H1 (cell line): ENCODE measurements around the gene HOXA6. TPM values are rescaled to one million over a fixed set of nuclear protein-coding genes. Genes with fewer than 3 reads are reported as not detected.

Experiments
- CTCF ChIA-PET: fragments of 300-600 bp; sonication (Branson Sonifier 250); formaldehyde crosslinking; loops from one replicate; lab custom pipeline; 2021; ENCODE audit not compliant: partially characterized antibody; lab: Charles Lee
- POLR2A ChIA-PET: fragments of 300-600 bp; sonication (Branson Sonifier 250); formaldehyde crosslinking; loops from one replicate; lab custom pipeline; 2021; ENCODE audit warnings: inconsistent platforms; ENCODE audit not compliant: partially characterized antibody; lab: Charles Lee
- DNase-seq, 2 experiments: peaks; one replicate each; pipeline versions ENCODE4 v3.0.0 to v3.0.0-alpha.2; 2010 to 2022; ENCODE audit warnings: low spot score in 2 of 2, low read depth in 1 of 2, mixed read lengths in 1 of 2
- FAIRE-seq: peaks from 2 replicates; lab custom pipeline; 2011; peaks lifted over from hg19 to GRCh38; lab: Jason Lieb, UNC
- H2AFZ ChIP-seq: 2 replicates; pipeline ENCODE4 v1.8.1; 2012; ENCODE audit warnings: low read length, inconsistent platforms
- H2AK5ac ChIP-seq: 2 replicates; pipeline ENCODE4 v1.6.1; 2013; ENCODE audit warnings: low read depth, low read length
- H2BK120ac ChIP-seq: replicated peaks from 2 replicates; pipeline ENCODE3; 2013; ENCODE audit warnings: low read depth, low read length, inconsistent platforms
- H2BK12ac ChIP-seq: 2 replicates; pipeline ENCODE4 v1.6.1; 2013; ENCODE audit warnings: low read depth, low read length
- H2BK15ac ChIP-seq: 2 replicates; pipeline ENCODE4 v1.6.1; 2013; ENCODE audit warnings: low read length
- H2BK20ac ChIP-seq: 2 replicates; pipeline ENCODE4 v1.6.1; 2013; ENCODE audit warnings: low read length
- H2BK5ac ChIP-seq: 2 replicates; pipeline ENCODE4 v1.6.1; 2013; ENCODE audit warnings: low read depth, low read length
- H3K14ac ChIP-seq: 2 replicates; pipeline ENCODE4 v1.6.1; 2013; ENCODE audit warnings: inconsistent platforms; ENCODE audit not compliant: insufficient read length
- H3K18ac ChIP-seq: 2 replicates; pipeline ENCODE4 v1.6.1; 2013; ENCODE audit warnings: low read length; ENCODE audit errors: extremely low read depth
- H3K23ac ChIP-seq: 2 replicates; pipeline ENCODE4 v1.6.1; 2013; ENCODE audit warnings: inconsistent platforms; ENCODE audit not compliant: insufficient read length
- H3K23me2 ChIP-seq: 2 replicates; pipeline ENCODE4 v1.6.1; 2013; ENCODE audit warnings: low read depth, low read length
- H3K27ac ChIP-seq: 2 replicates; pipeline ENCODE4 v1.6.1; 2011; ENCODE audit warnings: low read depth, low read length, inconsistent platforms
- H3K27me3 ChIP-seq, 4 experiments: replicated peaks in 1 of 4; 1 replicate in 1 of 4; 2 replicates in 3 of 4; pipeline versions ENCODE4 v1.6.1 to v1.8.1; 2011 to 2013; ENCODE audit warnings: low read length in 3 of 4, mild to moderate bottlenecking in 3 of 4, inconsistent platforms in 2 of 4, mixed read lengths in 2 of 4, moderate library complexity in 1 of 4; ENCODE audit not compliant: control insufficient read depth in 3 of 4, insufficient read depth in 3 of 4; ENCODE audit errors: extremely low read depth in 1 of 4
- H3K36me3 ChIP-seq, 4 experiments: 2 replicates each; pipeline versions ENCODE4 v1.6.1 to v1.8.1; 2011 to 2013; ENCODE audit warnings: mild to moderate bottlenecking in 4 of 4, low read length in 3 of 4, moderate library complexity in 2 of 4, control low read depth in 1 of 4, inconsistent platforms in 1 of 4; ENCODE audit not compliant: insufficient read depth in 4 of 4, control insufficient read depth in 2 of 4
- H3K4ac ChIP-seq: replicated peaks from 2 replicates; pipeline ENCODE3; 2013; ENCODE audit warnings: low read length, low read depth, mixed read lengths, inconsistent platforms; ENCODE audit not compliant: insufficient read length
- H3K4me1 ChIP-seq, 4 experiments: replicated peaks in 1 of 4; 1 replicate in 1 of 4; 2 replicates in 3 of 4; pipeline versions ENCODE4 v1.6.1 to v1.8.1; 2011 to 2013; ENCODE audit warnings: low read length in 3 of 4, inconsistent platforms in 2 of 4, mixed read lengths in 1 of 4; ENCODE audit not compliant: insufficient read depth in 4 of 4, control insufficient read depth in 3 of 4
- H3K4me2 ChIP-seq, 2 experiments: 2 replicates each; pipeline versions ENCODE4 v1.6.1 to v1.8.1; 2011 to 2013; ENCODE audit warnings: low read depth in 2 of 2, low read length in 2 of 2, control low read depth in 1 of 2, inconsistent platforms in 1 of 2, mild to moderate bottlenecking in 1 of 2; ENCODE audit not compliant: insufficient read depth in 1 of 2
- H3K4me3 ChIP-seq, 4 experiments: fragments of 200-600, 300-600 bp in 1 of 4; sonication (generic), shearing (Covaris generic), sonication (Bioruptor Twin) in 1 of 4; 2 replicates each; pipeline versions ENCODE4 v1.5.1 to v1.8.1; 2011 to 2016; ENCODE audit warnings: low read length in 4 of 4, low read depth in 3 of 4, control low read depth in 2 of 4, inconsistent platforms in 2 of 4, mild to moderate bottlenecking in 2 of 4, mixed read lengths in 1 of 4, moderate library complexity in 1 of 4; ENCODE audit not compliant: insufficient read depth in 2 of 4; ENCODE audit errors: extremely low read depth in 1 of 4
- H3K56ac ChIP-seq: replicated peaks from 2 replicates; pipeline ENCODE3; 2013; ENCODE audit warnings: low read depth, mild to moderate bottlenecking, mixed read lengths, low read length, inconsistent platforms; ENCODE audit not compliant: insufficient read length
- H3K79me1 ChIP-seq: 2 replicates; pipeline ENCODE4 v1.6.1; 2013; ENCODE audit warnings: low read depth, low read length, control low read depth
- H3K79me2 ChIP-seq, 2 experiments: 2 replicates each; pipeline versions ENCODE4 v1.6.1 to v1.8.1; 2012 to 2013; ENCODE audit warnings: low read length in 2 of 2, mild to moderate bottlenecking in 2 of 2, inconsistent platforms in 1 of 2; ENCODE audit not compliant: insufficient read depth in 2 of 2, control insufficient read depth in 1 of 2
- H3K9ac ChIP-seq, 4 experiments: replicated peaks in 1 of 4; 1 replicate in 1 of 4; 2 replicates in 3 of 4; pipeline versions ENCODE4 v1.6.1 to v1.8.1; 2011 to 2013; ENCODE audit warnings: low read depth in 3 of 4, low read length in 3 of 4, control low read depth in 2 of 4, mild to moderate bottlenecking in 2 of 4, moderate library complexity in 2 of 4, inconsistent platforms in 1 of 4; ENCODE audit errors: extremely low read depth in 1 of 4
- H3K9me3 ChIP-seq, 2 experiments: 2 replicates each; pipeline versions ENCODE4 v1.6.1 to v1.8.1; 2012 to 2013; ENCODE audit warnings: mild to moderate bottlenecking in 2 of 2, moderate library complexity in 2 of 2, control low read depth in 1 of 2, inconsistent platforms in 1 of 2, low read depth in 1 of 2, low read length in 1 of 2, mixed read lengths in 1 of 2; ENCODE audit not compliant: insufficient read depth in 2 of 2
- H4K20me1 ChIP-seq, 2 experiments: replicated peaks in 1 of 2; 2 replicates each; pipeline versions ENCODE3 to v1.8.1; 2011 to 2013; ENCODE audit warnings: inconsistent platforms in 2 of 2, low read length in 2 of 2, mild to moderate bottlenecking in 1 of 2; ENCODE audit not compliant: insufficient read depth in 2 of 2, control insufficient read depth in 1 of 2
- H4K5ac ChIP-seq: 2 replicates; pipeline ENCODE4 v1.6.1; 2013; ENCODE audit warnings: low read length, low read depth, mixed read lengths, inconsistent platforms; ENCODE audit not compliant: insufficient read length
- H4K8ac ChIP-seq: 2 replicates; pipeline ENCODE4 v1.8.0; 2013; ENCODE audit warnings: mild to moderate bottlenecking, moderate library complexity, low read length, inconsistent platforms; ENCODE audit not compliant: insufficient read depth; ENCODE audit errors: extremely low read depth
- H4K91ac ChIP-seq: replicated peaks from 2 replicates; pipeline ENCODE3; 2013; ENCODE audit warnings: low read length, mixed read lengths, inconsistent platforms; ENCODE audit not compliant: insufficient read length
- CBX8 ChIP-seq: fragments of 300-800, 300-1000 bp; sonication (generic); IDR thresholded peaks from 2 replicates; pipeline ENCODE4 v1.7.1; 2016; ENCODE audit warnings: low read depth, low read length, borderline replicate concordance
- EP300 ChIP-seq, 2 experiments: IDR thresholded peaks; 1 replicate in 1 of 2; 2 replicates in 1 of 2; pipeline ENCODE4 v1.6.1; 2011 to 2012; ENCODE audit warnings: low read depth in 2 of 2, low read length in 2 of 2, mild to moderate bottlenecking in 2 of 2, borderline replicate concordance in 1 of 2, inconsistent platforms in 1 of 2, moderate library complexity in 1 of 2
- WGBS, 2 experiments: shearing (Covaris generic) in 1 of 2; methylation state at CpG; one replicate each; pipeline versions ENCODE4 v1.1.6 to v1.1.7; 2013 to 2015; ENCODE audit warnings: low lambda C conversion rate in 2 of 2, mixed read lengths in 2 of 2, inconsistent platforms in 1 of 2, low coverage in 1 of 2, missing lambda C conversion rate in 1 of 2; ENCODE audit not compliant: insufficient replicate concordance in 2 of 2, insufficient coverage in 1 of 2, insufficient read length in 1 of 2; ENCODE audit errors: extremely low coverage in 1 of 2, missing lambda C conversion rate in 1 of 2; 5-methylcytosine and 5-hydroxymethylcytosine counted together
- polyA plus RNA-seq, 7 experiments: library from polyadenylated mRNA; depleted of rRNA in 3 of 7; stranded (reverse) in 5 of 7; unstranded in 2 of 7; fragments of >200 nt in 5 of 7; fragments of 200-250 nt in 2 of 7; gene quantifications; 1 replicate in 5 of 7; 2 replicates in 1 of 7; 4 replicates in 1 of 7; pipeline versions ENCODE4 v1.2.1 to v1.2.3, GENCODE V29; 2011 to 2013; ENCODE audit warnings: missing spikeins in 2 of 7, mixed read lengths in 2 of 7
- total RNA-seq: library from RNA; stranded (reverse); fragmentation: NEBNext Ultra II Directional; extraction: Animal tissue kit (Norgen Biotek cat#: 25700); gene quantifications from 2 replicates; pipeline ENCODE4 v1.2.1, GENCODE V29; 2021

Gene HOXA6
- total and polyA plus RNA-seq, 2 of the 8 experiments (the other 6 are each of a cell fraction or from before 2014, with no cell fraction given) = not detected

DNA sequence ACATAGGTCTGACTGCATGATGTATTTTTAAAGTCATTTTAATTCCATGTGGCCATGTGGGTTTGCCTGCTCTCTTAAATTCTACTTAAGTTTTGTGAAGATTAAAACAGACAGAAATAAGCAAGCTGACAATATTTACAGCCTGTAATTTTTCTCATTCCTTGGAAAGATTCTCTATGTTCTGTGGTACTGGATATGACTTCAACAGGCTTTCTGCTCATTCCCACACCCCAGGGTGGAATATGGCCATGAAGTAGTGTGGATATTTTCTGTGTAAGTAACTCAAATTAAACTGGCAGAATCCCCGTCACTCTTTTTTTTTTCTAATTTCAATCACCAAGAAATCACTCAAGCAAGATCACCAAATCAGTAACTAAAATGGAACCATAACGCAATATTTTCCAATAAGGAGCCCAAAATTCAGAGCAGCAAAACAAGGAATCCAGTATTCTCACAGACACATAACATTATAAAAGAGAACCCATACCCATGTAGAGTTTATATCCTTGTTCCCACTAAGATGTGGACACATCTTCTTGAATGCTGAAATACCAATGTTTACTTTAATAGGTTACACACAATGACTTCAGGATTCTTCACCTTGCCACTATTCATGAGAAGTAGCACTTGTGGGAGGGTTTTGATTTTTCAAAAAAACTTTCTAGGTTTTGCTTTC is 9.8 kb downstream of the HOXA6 start:
- Histone ChIP-seq H4K8ac (no peak overlapping the region), H2BK5ac (no peak overlapping the region), H3K27me3 (peaks cover 97 to 100% (median 100%) of the 10 kb centered on the region in 4 experiments), H3K79me2 (no peaks in the 10 kb centered on the region), H2BK15ac (no peak overlapping the region), H3K27ac (no peak overlapping the region), H4K5ac (no peak overlapping the region), H3K4me1 (peaks cover 0 to 5% (median 2%) of the 10 kb centered on the region in 4 experiments; a peak in 4 of 7 replicates), H3K23ac (no peak overlapping the region), H3K14ac (no peak overlapping the region), H4K91ac (no peak overlapping the region), H3K23me2 (peaks cover 1% of the 10 kb centered on the region; the same call in 1 of the 2 replicates), H2AFZ (no peak overlapping the region), H2BK20ac (no peak overlapping the region), H3K18ac (no peak overlapping the region), H2AK5ac (no peak overlapping the region), H2BK120ac (no peak overlapping the region), H4K20me1 (peaks cover 17 to 22% of the 10 kb centered on the region in 2 experiments), H3K36me3 (peaks cover 0 to 5% (median 0%) of the 10 kb centered on the region in 4 experiments; a peak in 1 of 8 replicates), H3K79me1 (no peaks in the 10 kb centered on the region), H3K9ac (no peak overlapping the region), H3K9me3 (no peaks in the 10 kb centered on the region), H3K56ac (no peak overlapping the region), H3K4ac (no peak overlapping the region), H3K4me3 (no peak overlapping the region), H3K4me2 (no peak overlapping the region), H2BK12ac (no peak overlapping the region)
- 64% methylated on average over 2 of the region's 2 CpGs; no CpG with 5 or more reads in 1 of the 2 experiments for WGBS, 2 experiments
- FAIRE-seq (no peak), DNase-seq (no peak)
- TF ChIP-seq EP300 (IDR thresholded peaks at IDR 0.05; ENCODE audit: borderline replicate concordance in 1 of 2, low read depth in 2 of 2, low read length in 2 of 2) (no peak), CBX8 (peak; percentile 48)
- ChIA-PET POLR2A (no interaction called here), CTCF (no interaction called here)
